Naive thymus-derived CD8-positive, alpha-beta T cell (primary cell): ENCODE data around the gene TAGAP. TPM values are rescaled to one million over a fixed set of nuclear protein-coding genes. Genes with fewer than 3 reads are reported as not detected.

Source experiments
- ATAC-seq, 2 donors: fragments of 150-1000 bp; cut with Tn5 transposase in 1 of 2; sonication (Bioruptor Pico), chemical (Tn5 transposase) in 1 of 2; 1 replicate in 1 of 2; 2 replicates in 1 of 2; pipeline ENCODE4 v1.10.0; 2021; ENCODE audit warnings: mild to moderate bottlenecking in 2 of 2, moderate library complexity in 2 of 2
- POLR2A ChIA-PET: fragments of 350-600 bp; sonication (Branson Sonifier 250); formaldehyde crosslinking; loops from one replicate; lab custom pipeline; 2021; ENCODE audit warnings: antibody characterized with exemption; lab: Charles Lee
- DNase-seq, 10 donors: peaks; one replicate each; pipeline versions ENCODE4 v3.0.0 to v3.0.0-alpha.2; 2020 to 2022
- H3K27ac Mint-ChIP-seq, 10 donors: one replicate each; pipeline ENCODE4 v1.8.0; 2020 to 2022; ENCODE audit warnings: mild to moderate bottlenecking in 10 of 10, mixed read lengths in 10 of 10, moderate library complexity in 4 of 10, inconsistent platforms in 1 of 10
- H3K27me3 Mint-ChIP-seq, 5 donors: one replicate each; pipeline ENCODE4 v1.8.0; 2021 to 2022; ENCODE audit warnings: mixed read lengths in 5 of 5
- H3K36me3 Mint-ChIP-seq, 3 donors: one replicate each; pipeline ENCODE4 v1.8.0; 2020 to 2022; ENCODE audit warnings: mixed read lengths in 3 of 3, mild to moderate bottlenecking in 2 of 3, inconsistent platforms in 1 of 3
- H3K4me1 Mint-ChIP-seq, 4 donors: one replicate each; pipeline ENCODE4 v1.8.0; 2021 to 2022; ENCODE audit warnings: mixed read lengths in 4 of 4
- H3K4me3 Mint-ChIP-seq, 10 donors: one replicate each; pipeline ENCODE4 v1.8.0; 2020 to 2022; ENCODE audit warnings: mild to moderate bottlenecking in 10 of 10, mixed read lengths in 10 of 10, moderate library complexity in 6 of 10, inconsistent platforms in 1 of 10
- H3K9me3 Mint-ChIP-seq, 9 donors: one replicate each; pipeline ENCODE4 v1.8.0; 2020 to 2022; ENCODE audit warnings: mixed read lengths in 9 of 9, mild to moderate bottlenecking in 3 of 9, inconsistent platforms in 1 of 9, moderate library complexity in 1 of 9
- polyA plus RNA-seq, 3 donors: library from polyadenylated mRNA; unstranded; fragments of 300-500 nt; fragmentation: Illumina TruSeq; gene quantifications; one replicate each; pipeline ENCODE4 v1.2.3, GENCODE V29; 2021
- total RNA-seq, 8 experiments: library from RNA in 2 of 8; stranded (reverse) in 2 of 8; gene quantifications; one replicate each; pipeline ENCODE4 v1.2.3 and lab custom pipeline; 2021 to 2026

Gene TAGAP
- total and polyA plus RNA-seq, 5 experiments from 2014 or later, result 54.5 to 111 (median 97.4) TPM

- ATAC-seq (no peak), DNase-seq (no peak)
- Mint-ChIP-seq H3K27ac (peak overlapping the region in 1 of 10 donors; percentile 39), H3K9me3 (no peaks in the 10 kb centered on the region), H3K4me1 (peaks cover 19 to 51% (median 32%) of the 10 kb centered on the region in 4 donors), H3K36me3 (no peaks in the 10 kb centered on the region), H3K27me3 (no peaks in the 10 kb centered on the region), H3K4me3 (no peak overlapping the region)
- POLR2A ChIA-PET, result no interaction called here
These were observed 37.4 kb upstream of the TAGAP start for GRCh38 chr6:159082039-159082815.

DNA sequence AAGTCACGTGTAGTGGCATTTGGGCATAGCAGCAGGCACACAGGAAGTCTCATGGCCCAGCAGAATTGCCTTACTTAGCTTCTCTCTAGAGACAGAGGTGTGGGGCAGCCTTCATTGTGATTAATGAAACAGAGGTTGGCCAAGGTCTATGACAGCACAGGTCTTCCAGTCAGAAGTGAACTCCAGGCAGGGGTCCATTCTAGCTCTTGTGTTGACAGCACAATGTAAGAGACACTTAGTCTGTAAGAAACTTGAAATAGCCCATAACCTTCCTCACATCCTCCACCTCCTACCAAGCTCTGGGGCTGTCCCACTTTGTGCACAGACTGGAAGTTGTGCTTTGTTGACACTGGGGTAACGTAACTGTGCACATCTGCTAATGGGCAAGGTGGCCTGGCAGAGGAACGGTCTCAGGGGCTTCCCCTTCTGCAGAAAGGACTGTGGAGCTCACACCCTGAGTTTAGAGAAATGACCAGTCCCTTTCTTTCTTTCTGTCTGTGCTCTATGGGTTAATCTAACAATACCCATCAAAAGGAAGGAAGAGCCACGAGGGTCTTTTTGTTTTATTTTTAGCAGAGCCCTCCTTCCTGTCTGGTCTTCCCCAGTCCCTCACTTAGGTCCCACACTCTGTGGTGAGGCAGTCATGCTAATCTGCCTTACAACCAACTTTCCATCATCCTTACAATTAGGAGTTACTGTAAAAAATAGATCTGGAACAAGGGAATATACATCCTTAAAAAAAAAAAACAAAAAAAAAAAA, 35.6 kb upstream of the TAGAP start:
- Mint-ChIP-seq H3K27ac (peak overlapping the region in 8 of 10 donors; percentile 7 to 86 (median 79)), H3K27me3 (no peaks in the 10 kb centered on the region), H3K4me1 (peaks cover 32 to 69% (median 50%) of the 10 kb centered on the region in 4 donors), H3K4me3 (peak overlapping the region in 9 of 10 donors; percentile 4 to 66 (median 62)), H3K36me3 (no peaks in the 10 kb centered on the region), H3K9me3 (no peaks in the 10 kb centered on the region)
- peak; percentile 56 to 77 for ATAC-seq
- DNase-seq, result peak in 1 of 10 donors; percentile 26
- POLR2A ChIA-PET, result interaction anchor here (0.7 to 5.3 kb wide), 16 partner anchors 9 to 676 kb away, joined by 3 to 36 read pairs (median 4); partner anchors contain the start of genes EZR and TAGAP

GRCh38 chr6:159079367-159079766, 34.6 kb upstream of the TAGAP start:
- POLR2A ChIA-PET, result interaction anchor here (0.7 to 5.3 kb wide), 10 partner anchors 9 to 832 kb away, joined by 3 to 36 read pairs (median 4); no protein-coding TSS in a partner anchor
- no peaks in the 10 kb centered on the region for H3K27me3 Mint-ChIP-seq
- H3K9me3 Mint-ChIP-seq, result no peaks in the 10 kb centered on the region
- peaks cover 36 to 73% (median 54%) of the 10 kb centered on the region in 4 donors for H3K4me1 Mint-ChIP-seq
- ATAC-seq (no peak), DNase-seq (no peak)
- H3K27ac Mint-ChIP-seq, result peak overlapping the region in 1 of 10 donors; percentile 3
- peak overlapping the region in 1 of 10 donors; percentile 39 for H3K4me3 Mint-ChIP-seq
- no peaks in the 10 kb centered on the region for H3K36me3 Mint-ChIP-seq

GRCh38 chr6:159077123-159077522, 32.3 kb upstream of the TAGAP start:
- POLR2A ChIA-PET, result interaction anchor here (0.8 to 5.3 kb wide), 7 partner anchors 13 to 35 kb away, joined by 3 to 36 read pairs (median 5); partner anchors contain the start of gene TAGAP
- no peaks in the 10 kb centered on the region for H3K27me3 Mint-ChIP-seq
- H3K9me3 Mint-ChIP-seq, result no peaks in the 10 kb centered on the region
- peak overlapping the region; percentile 38 to 89 (median 64) for H3K4me3 Mint-ChIP-seq
- peak overlapping the region in 8 of 10 donors; percentile 53 to 83 (median 67) for H3K27ac Mint-ChIP-seq
- ATAC-seq (peak; percentile 67 to 81), DNase-seq (no peak)
- peaks cover 36 to 67% (median 54%) of the 10 kb centered on the region in 4 donors for H3K4me1 Mint-ChIP-seq
- no peaks in the 10 kb centered on the region for H3K36me3 Mint-ChIP-seq

DNA sequence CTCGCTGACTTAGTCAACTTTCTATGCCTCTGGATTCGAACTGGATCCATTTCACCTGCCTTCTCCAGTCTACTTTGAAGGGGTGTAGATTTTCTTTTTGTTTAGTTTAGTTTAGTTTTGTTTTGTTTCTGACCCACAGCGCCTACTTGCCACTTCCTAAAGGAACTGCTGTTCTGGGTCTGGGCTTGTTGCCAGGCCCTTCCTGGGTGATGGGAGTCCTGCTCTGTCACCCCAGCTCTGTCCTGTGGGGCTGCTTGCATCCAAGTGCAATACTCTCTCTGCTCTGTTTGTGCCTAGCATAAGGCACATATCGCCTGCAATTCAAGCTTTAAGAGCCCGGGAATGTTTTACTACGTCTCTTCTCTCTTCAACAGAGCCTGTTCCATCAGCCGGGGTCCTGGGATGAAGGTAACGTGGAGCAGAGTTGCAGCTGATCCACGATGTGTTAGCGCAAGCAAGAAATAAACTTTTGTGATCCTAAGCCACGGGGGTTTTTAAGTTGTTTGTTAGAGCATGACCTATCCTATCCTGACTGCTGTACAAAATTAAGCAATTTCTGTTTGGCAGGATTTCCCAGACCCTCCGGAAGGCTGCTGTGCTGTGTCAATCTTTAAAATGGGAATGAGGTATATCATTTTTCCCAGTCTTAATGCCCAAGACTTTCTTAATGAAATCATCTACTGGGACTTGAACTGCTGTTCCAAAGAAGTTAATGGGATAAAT, 30.9 kb upstream of the TAGAP start:
- H3K4me3 Mint-ChIP-seq, result peak overlapping the region in 2 of 10 donors; percentile 7 to 22
- DNase-seq (no peak), ATAC-seq (no peak)
- H3K36me3 Mint-ChIP-seq, result no peaks in the 10 kb centered on the region
- H3K27me3 Mint-ChIP-seq, result no peaks in the 10 kb centered on the region
- POLR2A ChIA-PET, result interaction anchor here (0.7 to 2.3 kb wide), 3 partner anchors 12 to 24 kb away, joined by 3 to 5 read pairs (median 5); no protein-coding TSS in a partner anchor
- no peaks in the 10 kb centered on the region for H3K9me3 Mint-ChIP-seq
- H3K27ac Mint-ChIP-seq, result peak overlapping the region in 2 of 10 donors; percentile 15 to 45
- peaks cover 35 to 61% (median 52%) of the 10 kb centered on the region in 4 donors for H3K4me1 Mint-ChIP-seq

DNA sequence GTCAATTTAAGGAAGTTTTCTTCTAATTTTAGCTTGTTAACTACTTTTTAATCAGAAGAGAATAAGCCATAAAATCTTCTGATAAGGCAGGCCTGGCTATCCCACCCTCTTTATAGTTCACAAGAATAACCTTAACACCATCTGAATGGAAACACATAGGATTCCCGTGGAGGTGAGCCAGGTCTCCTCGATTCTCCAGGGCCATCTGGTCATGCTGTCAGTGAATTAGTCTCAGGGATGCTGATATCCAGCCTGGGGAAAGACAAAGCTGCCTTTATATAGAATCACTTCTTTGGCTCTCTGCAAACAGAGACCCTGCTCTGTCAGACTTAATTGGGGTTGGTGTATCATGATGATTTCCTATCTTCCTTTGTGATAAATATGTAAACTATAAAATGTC, 30.1 kb upstream of the TAGAP start:
- DNase-seq (no peak), ATAC-seq (no peak)
- Mint-ChIP-seq H3K27ac (no peak overlapping the region), H3K4me1 (peaks cover 29 to 53% (median 44%) of the 10 kb centered on the region in 4 donors), H3K9me3 (no peaks in the 10 kb centered on the region), H3K36me3 (no peaks in the 10 kb centered on the region), H3K27me3 (no peaks in the 10 kb centered on the region), H3K4me3 (no peak overlapping the region)
- POLR2A ChIA-PET, result interaction anchor here (0.7 to 1.0 kb wide), 2 partner anchors 11 to 12 kb away, joined by 3 to 5 read pairs; no protein-coding TSS in a partner anchor

- H3K4me1 Mint-ChIP-seq, result peaks cover 34 to 51% (median 42%) of the 10 kb centered on the region in 4 donors
- POLR2A ChIA-PET, result no interaction called here
- H3K36me3 Mint-ChIP-seq, result no peaks in the 10 kb centered on the region
- ATAC-seq, result no peak
- H3K27ac Mint-ChIP-seq, result no peak overlapping the region
- DNase-seq, result no peak
- H3K9me3 Mint-ChIP-seq, result no peaks in the 10 kb centered on the region
- H3K4me3 Mint-ChIP-seq, result no peak overlapping the region
- no peaks in the 10 kb centered on the region for H3K27me3 Mint-ChIP-seq
These were observed 29.4 kb upstream of the TAGAP start for GRCh38 chr6:159074120-159074684.

DNA sequence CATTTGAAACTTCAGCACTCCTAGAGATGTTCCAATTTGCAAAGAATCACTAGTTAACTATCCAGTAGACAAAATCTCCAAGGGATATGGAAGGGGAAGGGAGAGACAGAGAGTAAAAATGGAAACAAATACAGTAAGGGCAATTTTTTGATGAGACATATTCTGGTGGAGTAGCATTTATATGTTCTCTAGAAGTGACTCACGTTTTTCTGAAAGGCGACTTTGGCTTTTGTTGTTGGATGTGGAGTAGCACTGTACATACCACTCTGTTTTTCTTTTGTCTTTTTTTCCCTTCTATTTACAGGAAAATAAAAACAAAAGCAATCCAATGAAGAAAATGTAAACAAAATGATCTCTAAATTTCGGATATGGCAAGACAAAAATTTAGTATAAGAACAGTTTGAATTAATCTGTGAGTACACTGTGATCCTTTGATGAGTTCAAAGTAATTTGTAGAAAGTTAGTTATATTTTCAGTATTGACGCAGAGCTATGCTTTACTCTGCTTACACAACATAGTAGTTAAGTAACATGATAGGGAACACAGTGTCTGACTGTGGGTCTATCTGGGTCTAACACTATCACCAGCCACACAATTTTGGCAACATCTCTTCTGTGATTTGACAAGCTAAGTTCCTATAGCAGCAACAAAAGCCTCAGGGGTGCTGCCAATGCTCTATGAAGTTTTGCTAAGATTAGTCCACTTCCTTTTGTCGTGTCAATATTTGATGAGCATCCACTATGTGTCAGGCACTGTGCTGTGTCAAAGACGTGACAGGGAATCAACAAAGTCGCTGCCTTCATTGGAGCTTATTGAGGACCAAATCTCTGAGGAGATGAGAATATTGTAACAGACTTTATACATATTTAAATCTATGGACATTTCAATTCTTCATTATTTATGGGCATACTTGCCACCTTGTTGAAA, 27.3 kb upstream of the TAGAP start:
- Mint-ChIP-seq H3K4me3 (no peak overlapping the region), H3K4me1 (peaks cover 21 to 37% (median 29%) of the 10 kb centered on the region in 4 donors), H3K27me3 (no peaks in the 10 kb centered on the region), H3K9me3 (no peaks in the 10 kb centered on the region), H3K36me3 (no peaks in the 10 kb centered on the region), H3K27ac (no peak overlapping the region)
- DNase-seq, result no peak
- no peak for ATAC-seq
- POLR2A ChIA-PET, result interaction anchor here (1.3 kb wide), 1 partner anchor 8 kb away, joined by 5 read pairs; no protein-coding TSS in a partner anchor

DNA sequence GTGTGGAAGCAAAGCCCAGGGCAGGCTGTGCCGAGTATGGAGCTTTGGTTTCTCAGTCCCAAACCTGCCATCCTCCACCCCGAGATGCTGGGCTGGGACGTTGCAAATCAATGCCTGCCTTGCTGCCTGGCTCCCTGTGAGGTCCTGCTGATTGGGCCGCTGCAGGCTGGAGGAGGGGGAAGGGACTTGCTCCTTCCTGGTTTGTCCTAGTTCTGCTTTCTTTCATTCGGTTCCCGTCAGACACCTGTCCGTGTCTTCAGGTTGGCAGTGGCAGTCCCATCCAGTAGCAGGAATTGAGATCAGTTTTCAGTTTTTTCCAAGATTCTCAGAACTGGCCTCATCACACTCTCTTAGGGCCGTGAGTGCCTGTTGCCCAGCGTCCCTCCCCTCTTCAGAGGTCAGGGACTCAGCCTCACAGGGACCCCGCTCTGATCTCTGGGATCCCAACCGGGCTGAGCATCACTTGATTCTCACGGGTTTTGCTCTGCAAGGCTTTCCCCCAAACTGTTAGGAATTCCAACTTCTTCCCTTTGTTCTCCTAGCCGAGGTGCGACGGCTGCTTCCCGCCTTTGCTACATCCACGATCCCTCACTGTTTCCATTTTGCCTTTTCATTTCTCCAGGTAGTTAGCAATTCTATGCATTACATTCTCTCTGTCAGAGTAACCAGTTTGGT, 24.2 kb upstream of the TAGAP start:
- no peak for ATAC-seq
- Mint-ChIP-seq H3K27ac (peak overlapping the region in 1 of 10 donors; percentile 36), H3K9me3 (no peaks in the 10 kb centered on the region), H3K4me1 (peaks cover 27 to 47% (median 37%) of the 10 kb centered on the region in 4 donors), H3K4me3 (no peak overlapping the region), H3K36me3 (no peaks in the 10 kb centered on the region), H3K27me3 (no peaks in the 10 kb centered on the region)
- POLR2A ChIA-PET, result no interaction called here
- DNase-seq, result no peak

- Mint-ChIP-seq H3K9me3 (no peaks in the 10 kb centered on the region), H3K36me3 (no peaks in the 10 kb centered on the region), H3K27ac (peak overlapping the region in 5 of 10 donors; percentile 6 to 70 (median 51)), H3K4me1 (peaks cover 39 to 64% (median 53%) of the 10 kb centered on the region in 4 donors), H3K4me3 (no peak overlapping the region), H3K27me3 (no peaks in the 10 kb centered on the region)
- DNase-seq, result no peak
- no peak for ATAC-seq
- POLR2A ChIA-PET, result interaction anchor here (0.9 kb wide), 1 partner anchor 13 kb away, joined by 3 read pairs; no protein-coding TSS in a partner anchor
These were observed 22.5 kb upstream of the TAGAP start for GRCh38 chr6:159067334-159067733.
